ENCODE measurements around the gene MYO3B. TPM values are rescaled to one million over a fixed set of nuclear protein-coding genes. Genes with fewer than 3 reads are reported as not detected.

Gene MYO3B
- polyA plus RNA-seq, 3 donors from 2014 or later, result not detected

GRCh38 chr2:170240629-170241028 is 62.7 kb downstream of the MYO3B start:
- no peaks in the 10 kb centered on the region for H3K9me3 Mint-ChIP-seq
- no peak overlapping the region for H3K27ac Mint-ChIP-seq
- no peak for DNase-seq
- no peaks in the 10 kb centered on the region for H3K4me1 Mint-ChIP-seq
- peaks cover 2 to 9% (median 7%) of the 10 kb centered on the region in 3 donors for H3K27me3 Mint-ChIP-seq (ENCODE audit: low read depth in 3 of 3)
- no peak overlapping the region for H3K4me3 Mint-ChIP-seq
- no peaks in the 10 kb centered on the region for H3K36me3 Mint-ChIP-seq

- H3K27me3 Mint-ChIP-seq (ENCODE audit: low read depth in 3 of 3), result peaks cover 2 to 9% (median 7%) of the 10 kb centered on the region in 3 donors
- H3K27ac Mint-ChIP-seq, result no peak overlapping the region
Measured at GRCh38 chr2:170241756-170242155, 63.8 kb downstream of the MYO3B start.

GRCh38 chr2:170243118-170243837 is 65.3 kb downstream of the MYO3B start:
- H3K4me3 Mint-ChIP-seq, result no peak overlapping the region
- no peak overlapping the region for H3K27ac Mint-ChIP-seq
- no peaks in the 10 kb centered on the region for H3K9me3 Mint-ChIP-seq
- H3K36me3 Mint-ChIP-seq, result no peaks in the 10 kb centered on the region
- H3K27me3 Mint-ChIP-seq (ENCODE audit: low read depth in 3 of 3), result peaks cover 2 to 9% (median 7%) of the 10 kb centered on the region in 3 donors
- DNase-seq, result no peak
- no peaks in the 10 kb centered on the region for H3K4me1 Mint-ChIP-seq

More at GRCh38 chr2:170241756-170242155, 63.8 kb downstream of the MYO3B start:
- Mint-ChIP-seq H3K4me3 (no peak overlapping the region), H3K4me1 (no peaks in the 10 kb centered on the region), H3K9me3 (no peaks in the 10 kb centered on the region), H3K36me3 (no peaks in the 10 kb centered on the region)
- no peak for DNase-seq

- Mint-ChIP-seq H3K4me1 (no peaks in the 10 kb centered on the region), H3K27ac (no peak overlapping the region), H3K36me3 (no peaks in the 10 kb centered on the region), H3K9me3 (no peaks in the 10 kb centered on the region), H3K27me3 (ENCODE audit: low read depth in 3 of 3) (peaks cover 2 to 7% (median 7%) of the 10 kb centered on the region in 3 donors), H3K4me3 (no peak overlapping the region)
- no peak for DNase-seq
Measured at GRCh38 chr2:170243898-170244297, 66.0 kb downstream of the MYO3B start.

GRCh38 chr2:170244555-170244954 is 66.6 kb downstream of the MYO3B start:
- no peak for DNase-seq
- Mint-ChIP-seq H3K4me1 (no peaks in the 10 kb centered on the region), H3K27me3 (ENCODE audit: low read depth in 3 of 3) (peaks cover 2 to 7% (median 7%) of the 10 kb centered on the region in 3 donors), H3K27ac (no peak overlapping the region), H3K9me3 (no peaks in the 10 kb centered on the region), H3K4me3 (no peak overlapping the region), H3K36me3 (no peaks in the 10 kb centered on the region)

GRCh38 chr2:170245312-170245711 is 67.4 kb downstream of the MYO3B start:
- no peaks in the 10 kb centered on the region for H3K4me1 Mint-ChIP-seq
- H3K4me3 Mint-ChIP-seq, result no peak overlapping the region
- no peaks in the 10 kb centered on the region for H3K9me3 Mint-ChIP-seq
- no peak for DNase-seq
- H3K36me3 Mint-ChIP-seq, result no peaks in the 10 kb centered on the region
- peaks cover 2 to 7% (median 7%) of the 10 kb centered on the region in 3 donors for H3K27me3 Mint-ChIP-seq (ENCODE audit: low read depth in 3 of 3)
- H3K27ac Mint-ChIP-seq, result no peak overlapping the region

- no peaks in the 10 kb centered on the region for H3K36me3 Mint-ChIP-seq
- no peaks in the 10 kb centered on the region for H3K9me3 Mint-ChIP-seq
- no peak overlapping the region for H3K4me3 Mint-ChIP-seq
- no peak for DNase-seq
- H3K27ac Mint-ChIP-seq, result no peak overlapping the region
- H3K27me3 Mint-ChIP-seq (ENCODE audit: low read depth in 3 of 3), result peaks cover 2 to 7% (median 3%) of the 10 kb centered on the region in 3 donors
- no peaks in the 10 kb centered on the region for H3K4me1 Mint-ChIP-seq
Measured at GRCh38 chr2:170247333-170247732, 69.4 kb downstream of the MYO3B start.

GRCh38 chr2:170247882-170248393 is 70.0 kb downstream of the MYO3B start:
- no peak overlapping the region for H3K4me3 Mint-ChIP-seq
- no peaks in the 10 kb centered on the region for H3K4me1 Mint-ChIP-seq
- H3K27ac Mint-ChIP-seq, result no peak overlapping the region
- H3K9me3 Mint-ChIP-seq, result peaks cover 0 to 2% (median 0%) of the 10 kb centered on the region in 6 donors
- peaks cover 0 to 3% (median 0%) of the 10 kb centered on the region in 3 donors for H3K36me3 Mint-ChIP-seq
- peaks cover 3 to 9% (median 5%) of the 10 kb centered on the region in 3 donors for H3K27me3 Mint-ChIP-seq (ENCODE audit: low read depth in 3 of 3)
- no peak for DNase-seq

GRCh38 chr2:170248574-170249393 is 70.8 kb downstream of the MYO3B start:
- Mint-ChIP-seq H3K27me3 (ENCODE audit: low read depth in 3 of 3) (peaks cover 3 to 6% (median 4%) of the 10 kb centered on the region in 3 donors), H3K4me1 (no peaks in the 10 kb centered on the region), H3K27ac (no peak overlapping the region), H3K4me3 (no peak overlapping the region), H3K9me3 (peaks cover 0 to 3% (median 0%) of the 10 kb centered on the region in 6 donors), H3K36me3 (peaks cover 0 to 4% (median 0%) of the 10 kb centered on the region in 3 donors)
- DNase-seq, result no peak

GRCh38 chr2:170249761-170250160 is 71.8 kb downstream of the MYO3B start:
- Mint-ChIP-seq H3K27ac (no peak overlapping the region), H3K27me3 (ENCODE audit: low read depth in 3 of 3) (peaks cover 3 to 6% (median 4%) of the 10 kb centered on the region in 3 donors), H3K9me3 (peaks cover 0 to 3% (median 0%) of the 10 kb centered on the region in 6 donors), H3K4me1 (no peaks in the 10 kb centered on the region), H3K4me3 (no peak overlapping the region), H3K36me3 (peaks cover 0 to 4% (median 0%) of the 10 kb centered on the region in 3 donors)
- no peak for DNase-seq

- peaks cover 0 to 3% (median 0%) of the 10 kb centered on the region in 6 donors for H3K9me3 Mint-ChIP-seq
- no peak overlapping the region for H3K4me3 Mint-ChIP-seq
- H3K27ac Mint-ChIP-seq, result no peak overlapping the region
- peaks cover 3 to 6% (median 3%) of the 10 kb centered on the region in 3 donors for H3K27me3 Mint-ChIP-seq (ENCODE audit: low read depth in 3 of 3)
- DNase-seq, result no peak
- H3K4me1 Mint-ChIP-seq, result no peaks in the 10 kb centered on the region
- H3K36me3 Mint-ChIP-seq, result peaks cover 0 to 4% (median 0%) of the 10 kb centered on the region in 3 donors
Measured at GRCh38 chr2:170250584-170250983, 72.6 kb downstream of the MYO3B start.

- H3K4me1 Mint-ChIP-seq, result no peaks in the 10 kb centered on the region
- no peak overlapping the region for H3K4me3 Mint-ChIP-seq
- H3K9me3 Mint-ChIP-seq, result peaks cover 0 to 5% (median 1%) of the 10 kb centered on the region in 6 donors
- no peak overlapping the region for H3K27ac Mint-ChIP-seq
- peaks cover 0 to 10% (median 0%) of the 10 kb centered on the region in 3 donors for H3K36me3 Mint-ChIP-seq
- H3K27me3 Mint-ChIP-seq (ENCODE audit: low read depth in 3 of 3), result peaks cover 3 to 6% (median 3%) of the 10 kb centered on the region in 3 donors
- no peak for DNase-seq
Measured at GRCh38 chr2:170252414-170252813, 74.5 kb downstream of the MYO3B start.

- Mint-ChIP-seq H3K27me3 (ENCODE audit: low read depth in 3 of 3) (peaks cover 3 to 6% (median 6%) of the 10 kb centered on the region in 3 donors), H3K4me1 (no peaks in the 10 kb centered on the region), H3K27ac (no peak overlapping the region), H3K9me3 (peaks cover 0 to 5% (median 1%) of the 10 kb centered on the region in 6 donors), H3K36me3 (peaks cover 0 to 10% (median 0%) of the 10 kb centered on the region in 3 donors), H3K4me3 (no peak overlapping the region)
- DNase-seq, result no peak
Measured at GRCh38 chr2:170253721-170254230, 75.8 kb downstream of the MYO3B start.

Measured in immature natural killer cell (primary cell).